HepG2 (cell line): ENCODE measurements around the gene GNB4. TPM values are rescaled to one million over a fixed set of nuclear protein-coding genes. Genes with fewer than 3 reads are reported as not detected.

ENCODE experiments used
- BHLHE40 ChIP-seq: IDR thresholded peaks from 2 replicates; pipeline ENCODE4 v1.6.1; 2011; ENCODE audit warnings: low read length, improper control_type of control experiment
- ELF3 ChIP-seq: IDR thresholded peaks from 2 replicates; pipeline ENCODE4 v1.6.1; 2016; ENCODE audit warnings: missing genetic modification reagents, missing compliant biosample characterization
- FOXP4 ChIP-seq: sonication (generic); formaldehyde crosslinking; IDR thresholded peaks from 2 replicates; pipeline ENCODE4 v1.4.0; 2020; ENCODE audit warnings: missing genetic modification reagents
- GLI4 ChIP-seq: sonication (generic); formaldehyde crosslinking; IDR thresholded peaks from 2 replicates; pipeline ENCODE4 v1.5.1; 2020; ENCODE audit warnings: missing genetic modification reagents, mild to moderate bottlenecking, moderate library complexity, borderline replicate concordance
- HNRNPL ChIP-seq: fragments of 200-400 bp; formaldehyde crosslinking; IDR thresholded peaks from 2 replicates; pipeline ENCODE4 v1.6.1; 2017; ENCODE audit warnings: mild to moderate bottlenecking, low read depth, low read length
- KAT7 ChIP-seq: IDR thresholded peaks from 2 replicates; pipeline ENCODE4 v1.6.1; 2018; ENCODE audit warnings: borderline replicate concordance, missing compliant biosample characterization
- KAT8 ChIP-seq: IDR thresholded peaks from 2 replicates; pipeline ENCODE4 v1.6.1; 2016; ENCODE audit warnings: missing genetic modification reagents, missing compliant biosample characterization
- KDM6A ChIP-seq: IDR thresholded peaks from 2 replicates; pipeline ENCODE4 v1.6.1; 2016; ENCODE audit warnings: low read depth
- KLF6 ChIP-seq: IDR thresholded peaks from 2 replicates; pipeline ENCODE4 v1.8.0; 2016; ENCODE audit warnings: missing biosample characterization, missing genetic modification reagents
- PHF5A ChIP-seq: IDR thresholded peaks from one replicate; pipeline ENCODE4 v1.6.1; 2018; ENCODE audit warnings: low read depth, missing genetic modification reagents; ENCODE audit not compliant: unreplicated experiment
- RFX5 ChIP-seq: IDR thresholded peaks from 2 replicates; pipeline ENCODE4 v1.6.1; 2011; ENCODE audit warnings: low read depth, low read length, improper control_type of control experiment
- SETDB1 ChIP-seq: sonication (generic); formaldehyde crosslinking; IDR thresholded peaks from 2 replicates; pipeline ENCODE4 v1.5.1; 2020; ENCODE audit warnings: missing genetic modification reagents, mild to moderate bottlenecking, borderline replicate concordance
- SMAD3 ChIP-seq: sonication (generic); formaldehyde crosslinking; IDR thresholded peaks from 2 replicates; pipeline ENCODE4 v1.4.0; 2020; ENCODE audit warnings: missing genetic modification reagents
- SNAPC2 ChIP-seq: sonication (generic); formaldehyde crosslinking; IDR thresholded peaks from 2 replicates; pipeline ENCODE4 v1.8.1; 2022; ENCODE audit warnings: mild to moderate bottlenecking, missing genetic modification reagents
- THYN1 ChIP-seq: sonication (generic); formaldehyde crosslinking; IDR thresholded peaks from 2 replicates; pipeline ENCODE4 v1.8.1; 2023; ENCODE audit warnings: low read depth, mild to moderate bottlenecking, moderate library complexity, missing genetic modification reagents, borderline replicate concordance
- ZBTB34 ChIP-seq: sonication (generic); formaldehyde crosslinking; IDR thresholded peaks from 2 replicates; pipeline ENCODE4 v1.8.0; 2022; ENCODE audit warnings: mild to moderate bottlenecking, missing genetic modification reagents
- ZC3H13 ChIP-seq: sonication (generic); formaldehyde crosslinking; IDR thresholded peaks from 2 replicates; pipeline ENCODE4 v1.8.1; 2023; ENCODE audit warnings: mild to moderate bottlenecking, missing genetic modification reagents, moderate library complexity
- ZNF3 ChIP-seq: IDR thresholded peaks from 2 replicates; pipeline ENCODE4 v1.7.0; 2017; ENCODE audit warnings: inconsistent platforms
- ZNF383 ChIP-seq: sonication (generic); formaldehyde crosslinking; IDR thresholded peaks from 2 replicates; pipeline ENCODE4 v1.4.0; 2020; ENCODE audit warnings: missing genetic modification reagents, mild to moderate bottlenecking, borderline replicate concordance
- ZNF691 ChIP-seq: sonication (generic); formaldehyde crosslinking; IDR thresholded peaks from 2 replicates; pipeline ENCODE4 v1.4.0; 2020; ENCODE audit warnings: missing genetic modification reagents, low read depth, mild to moderate bottlenecking, borderline replicate concordance
- ZNF713 ChIP-seq: sonication (generic); formaldehyde crosslinking; IDR thresholded peaks from 2 replicates; pipeline ENCODE4 v1.4.0; 2020; ENCODE audit warnings: mild to moderate bottlenecking, missing genetic modification reagents
- ZSCAN30 ChIP-seq: sonication (generic); formaldehyde crosslinking; IDR thresholded peaks from 2 replicates; pipeline ENCODE4 v1.5.0; 2020; ENCODE audit warnings: mild to moderate bottlenecking, missing genetic modification reagents
- polyA plus RNA-seq, 8 experiments: library from polyadenylated mRNA; depleted of rRNA in 3 of 8; stranded (reverse) in 7 of 8; unstranded in 1 of 8; fragments of >200 nt; fragmentation: Illumina TruSeq in 4 of 8; extraction: Trizol in 4 of 8; gene quantifications; 2 replicates each; pipeline versions ENCODE4 v1.2.1 to v1.2.3, GENCODE V29; 2011 to 2016; ENCODE audit warnings: low read depth in 4 of 8, missing spikeins in 1 of 8, mixed read lengths in 1 of 8; ENCODE audit not compliant: insufficient read depth in 1 of 8
- total RNA-seq, 5 experiments: library from RNA; depleted of rRNA; stranded (reverse); fragments of >200 nt; fragmentation: Illumina TruSeq; extraction: Trizol; gene quantifications; 2 replicates each; pipeline ENCODE4 v1.2.3, GENCODE V29; 2016; ENCODE audit warnings: low read depth in 1 of 5
- TF ChIP-seq, protein P1 (sequence below): sonication (generic); formaldehyde crosslinking; IDR thresholded peaks from 2 replicates; pipeline ENCODE4 v1.4.0; 2020; ENCODE audit warnings: mild to moderate bottlenecking, missing genetic modification reagents
- TF ChIP-seq, protein P2 (sequence below): sonication (generic); formaldehyde crosslinking; IDR thresholded peaks from 2 replicates; pipeline ENCODE4 v1.5.0; 2020; ENCODE audit warnings: missing genetic modification reagents

Gene GNB4
- total and polyA plus RNA-seq, 2 of the 13 experiments (the other 11 are each of a cell fraction or from before 2014, with no cell fraction given), result 0.07 to 0.13 TPM

GRCh38 chr3:179347345-179348194 is 103.7 kb downstream of the GNB4 start, which contains the start of gene MFN1 (continued):
- TF ChIP-seq, protein P1, sequence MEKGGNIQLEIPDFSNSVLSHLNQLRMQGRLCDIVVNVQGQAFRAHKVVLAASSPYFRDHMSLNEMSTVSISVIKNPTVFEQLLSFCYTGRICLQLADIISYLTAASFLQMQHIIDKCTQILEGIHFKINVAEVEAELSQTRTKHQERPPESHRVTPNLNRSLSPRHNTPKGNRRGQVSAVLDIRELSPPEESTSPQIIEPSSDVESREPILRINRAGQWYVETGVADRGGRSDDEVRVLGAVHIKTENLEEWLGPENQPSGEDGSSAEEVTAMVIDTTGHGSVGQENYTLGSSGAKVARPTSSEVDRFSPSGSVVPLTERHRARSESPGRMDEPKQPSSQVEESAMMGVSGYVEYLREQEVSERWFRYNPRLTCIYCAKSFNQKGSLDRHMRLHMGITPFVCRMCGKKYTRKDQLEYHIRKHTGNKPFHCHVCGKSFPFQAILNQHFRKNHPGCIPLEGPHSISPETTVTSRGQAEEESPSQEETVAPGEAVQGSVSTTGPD (CRISPR knock-in tag), result no peak
- TF ChIP-seq SETDB1 (CRISPR knock-in tag) (no peak), SMAD3 (CRISPR knock-in tag) (peak; percentile 59), KLF6 (CRISPR knock-in tag) (no peak), ZC3H13 (CRISPR knock-in tag) (no peak), KAT8 (peak; percentile 75), ELF3 (CRISPR knock-in tag) (peak; percentile 40; the same call in 1 of the 2 replicates), THYN1 (CRISPR knock-in tag) (no peak), BHLHE40 (no peak), ZBTB34 (CRISPR knock-in tag) (peak; percentile 41; the same call in 1 of the 2 replicates), PHF5A (no peak), KAT7 (CRISPR knock-in tag) (no peak), RFX5 (0 out of 2 replicates have a peak, but pooled peaks have one; percentile 10), FOXP4 (peak; percentile 27), ZNF713 (CRISPR knock-in tag) (no peak), GLI4 (CRISPR knock-in tag) (0 out of 2 replicates have a peak, but pooled peaks have one; percentile 54), SNAPC2 (CRISPR knock-in tag) (0 out of 2 replicates have a peak, but pooled peaks have one; percentile 44), KDM6A (CRISPR knock-in tag) (no peak), ZNF383 (no peak), ZSCAN30 (no peak), ZNF3 (CRISPR knock-in tag) (no peak), HNRNPL (no peak), ZNF691 (0 out of 2 replicates have a peak, but pooled peaks have one; percentile 7)
- TF ChIP-seq, protein P2, sequence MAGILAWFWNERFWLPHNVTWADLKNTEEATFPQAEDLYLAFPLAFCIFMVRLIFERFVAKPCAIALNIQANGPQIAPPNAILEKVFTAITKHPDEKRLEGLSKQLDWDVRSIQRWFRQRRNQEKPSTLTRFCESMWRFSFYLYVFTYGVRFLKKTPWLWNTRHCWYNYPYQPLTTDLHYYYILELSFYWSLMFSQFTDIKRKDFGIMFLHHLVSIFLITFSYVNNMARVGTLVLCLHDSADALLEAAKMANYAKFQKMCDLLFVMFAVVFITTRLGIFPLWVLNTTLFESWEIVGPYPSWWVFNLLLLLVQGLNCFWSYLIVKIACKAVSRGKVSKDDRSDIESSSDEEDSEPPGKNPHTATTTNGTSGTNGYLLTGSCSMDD (CRISPR knock-in tag), result no peak
